Thyroid gland (tissue), 4 donors: ENCODE measurements around the gene CDH18.

Source experiments
- CTCF ChIP-seq, 6 experiments: fragments of 200-600 bp in 3 of 6; fragments of 450-650 bp in 3 of 6; sonication (generic) in 3 of 6; IDR thresholded peaks; one replicate each; pipeline ENCODE4 v1.5.1; 2016 to 2019; ENCODE audit warnings: antibody characterized with exemption in 6 of 6, mild to moderate bottlenecking in 2 of 6, inconsistent platforms in 1 of 6, moderate library complexity in 1 of 6
- POLR2A ChIP-seq, 2 donors: fragments of 450-650 bp; IDR thresholded peaks; one replicate each; pipeline ENCODE4 v1.6.1; 2017; ENCODE audit warnings: antibody characterized with exemption in 2 of 2, mild to moderate bottlenecking in 2 of 2, moderate library complexity in 1 of 2

- TF ChIP-seq CTCF (IDR thresholded peaks at IDR 0.05) (no peak), POLR2A (IDR thresholded peaks at IDR 0.05) (no peak)
Measured at GRCh38 chr5:19685473-19685872, 302.5 kb downstream of the CDH18 start.
